Colonic mucosa (tissue), 4 donors: ENCODE data around the gene SCN10A. TPM values are rescaled to one million over a fixed set of nuclear protein-coding genes. Genes with fewer than 3 reads are reported as not detected.
A peak's percentile ranks its signal among the peaks of the same experiment; 100 is the strongest.

ENCODE experiments used
- DNase-seq: peaks from one replicate; pipeline ENCODE4 v3.0.0-alpha.2; 2020
- H3K27ac ChIP-seq: fragments of 200-600 bp; one replicate; pipeline ENCODE4 v1.8.0; 2021
- H3K27me3 ChIP-seq: fragments of 200-600 bp; one replicate; pipeline ENCODE4 v1.8.0; 2021
- H3K36me3 ChIP-seq: fragments of 200-600 bp; one replicate; pipeline ENCODE4 v1.8.0; 2021
- H3K4me1 ChIP-seq: fragments of 200-600 bp; one replicate; pipeline ENCODE4 v1.8.0; 2021; ENCODE audit warnings: mild to moderate bottlenecking
- H3K4me3 ChIP-seq: fragments of 200-600 bp; one replicate; pipeline ENCODE4 v1.8.0; 2021
- H3K9ac ChIP-seq, 2 donors: one replicate each; pipeline ENCODE4 v1.7.0; 2013; ENCODE audit warnings: control low read depth in 2 of 2, low read depth in 2 of 2, low read length in 2 of 2
- H3K9me3 ChIP-seq: fragments of 200-600 bp; one replicate; pipeline ENCODE4 v1.8.0; 2021
- CTCF ChIP-seq: fragments of 200-600 bp; IDR thresholded peaks from one replicate; pipeline ENCODE4 v1.8.0; 2022; ENCODE audit warnings: antibody characterized with exemption, mild to moderate bottlenecking
- intact Hi-C: fragments of 100-400 bp; cut with DNase I; formaldehyde crosslinking; loops from one replicate; pipeline ENCODE4 v1.14.1; 2022
- total RNA-seq, 2 donors: library from RNA; stranded (reverse); fragmentation: NEBNext Ultra II Directional in 1 of 2; extraction: Animal tissue kit (Norgen Biotek cat#: 25700) in 1 of 2; gene quantifications; one replicate each; pipeline ENCODE4 v1.2.1, GENCODE V29; 2021
- donor health status: healthy.
- donor health status: DM: no; HTN: no; CAD: no.
- donor health status: DM: no; HTN: no; CAD: no.

SCN10A gene
- total RNA-seq, 2 donors from 2014 or later, result not detected

GRCh38 chr3:38739931-38740330, 76.1 kb downstream of the SCN10A start:
- no peak overlapping the region for H3K27ac ChIP-seq
- H3K9me3 ChIP-seq, result no peaks in the 10 kb centered on the region
- intact Hi-C loops, result no loop called here
- H3K4me3 ChIP-seq, result no peak overlapping the region
- H3K27me3 ChIP-seq, result no peaks in the 10 kb centered on the region
- DNase-seq, result no peak
- no peak overlapping the region for H3K9ac ChIP-seq
- no peak for TF ChIP-seq CTCF
- no peaks in the 10 kb centered on the region for H3K4me1 ChIP-seq
- H3K36me3 ChIP-seq, result no peaks in the 10 kb centered on the region

- Histone ChIP-seq H3K4me1 (no peaks in the 10 kb centered on the region), H3K27me3 (no peaks in the 10 kb centered on the region), H3K4me3 (no peak overlapping the region), H3K9ac (no peak overlapping the region), H3K9me3 (no peaks in the 10 kb centered on the region), H3K36me3 (no peaks in the 10 kb centered on the region), H3K27ac (no peak overlapping the region)
- intact Hi-C loops, result no loop called here
- no peak for DNase-seq
- no peak for TF ChIP-seq CTCF
Observed at GRCh38 chr3:38739396-38739689, 76.7 kb downstream of the SCN10A start.

- Histone ChIP-seq H3K27ac (no peak overlapping the region), H3K27me3 (no peaks in the 10 kb centered on the region), H3K36me3 (no peaks in the 10 kb centered on the region), H3K9me3 (no peaks in the 10 kb centered on the region), H3K4me1 (no peaks in the 10 kb centered on the region), H3K9ac (no peak overlapping the region), H3K4me3 (no peak overlapping the region)
- peak; percentile 46 for DNase-seq
- TF ChIP-seq CTCF, result peak; percentile 32
- intact Hi-C loops, result no loop called here
Observed at GRCh38 chr3:38738630-38739395, 77.2 kb downstream of the SCN10A start.

- H3K9ac ChIP-seq, result no peak overlapping the region
- H3K4me1 ChIP-seq, result no peaks in the 10 kb centered on the region
- TF ChIP-seq CTCF, result no peak
- no peaks in the 10 kb centered on the region for H3K36me3 ChIP-seq
- no peaks in the 10 kb centered on the region for H3K9me3 ChIP-seq
- no peaks in the 10 kb centered on the region for H3K27me3 ChIP-seq
- no peak for DNase-seq
- intact Hi-C loops, result no loop called here
- H3K27ac ChIP-seq, result no peak overlapping the region
- no peak overlapping the region for H3K4me3 ChIP-seq
Observed at GRCh38 chr3:38731522-38731921, 84.5 kb downstream of the SCN10A start.

- no peak for DNase-seq
- H3K4me1 ChIP-seq, result no peaks in the 10 kb centered on the region
- no peaks in the 10 kb centered on the region for H3K9me3 ChIP-seq
- TF ChIP-seq CTCF, result no peak
- no peak overlapping the region for H3K9ac ChIP-seq
- no peaks in the 10 kb centered on the region for H3K36me3 ChIP-seq
- no peak overlapping the region for H3K27ac ChIP-seq
- intact Hi-C loops, result no loop called here
- H3K4me3 ChIP-seq, result no peak overlapping the region
- H3K27me3 ChIP-seq, result no peaks in the 10 kb centered on the region
Observed at GRCh38 chr3:38730281-38730680, 85.7 kb downstream of the SCN10A start.
